GM19372 (cell line): Measurements from ENCODE around the gene CALB2.
"Not testable (repeated sequence)": the region's sequence is repeated elsewhere in the genome, so short reads cannot be mapped to it uniquely, and the experiment has no call there.

ENCODE experiments used
- ATAC-seq: cut with Tn5 transposase; IDR thresholded peaks from one replicate; pipeline ENCODE4 v1.9.1; 2021; ENCODE audit warnings: mild to moderate bottlenecking, low read depth, moderate library complexity; ENCODE audit not compliant: unreplicated experiment

The CALB2 gene

GRCh38 chr16:71358464-71358998, at the start of gene CALB2:
Gene CALB2, plus strand, starts transcription at chr16:71358723. Its CDS starts 70 bp downstream, at chr16:71358793.
- peak; percentile 91 for ATAC-seq

- ATAC-seq, result no peak
These were observed 46.9 kb upstream of the CALB2 start for GRCh38 chr16:71311553-71312158.

- ATAC-seq, result not testable (repeated sequence)
These were observed 44.9 kb upstream of the CALB2 start for GRCh38 chr16:71313591-71313990.

- ATAC-seq, result no peak
These were observed 43.3 kb upstream of the CALB2 start for GRCh38 chr16:71315269-71315668.

GRCh38 chr16:71319999-71320398, 38.5 kb upstream of the CALB2 start:
- ATAC-seq, result no peak

GRCh38 chr16:71327720-71328119, 30.8 kb upstream of the CALB2 start:
- no peak for ATAC-seq

- ATAC-seq, result no peak
These were observed 30.4 kb upstream of the CALB2 start for GRCh38 chr16:71328151-71328550.

- ATAC-seq, result no peak
These were observed 20.9 kb upstream of the CALB2 start for GRCh38 chr16:71337631-71338030.

- ATAC-seq, result no peak
These were observed 20.3 kb upstream of the CALB2 start for GRCh38 chr16:71338193-71338592.

- ATAC-seq, result no peak
These were observed 19.9 kb upstream of the CALB2 start for GRCh38 chr16:71338632-71339031.

GRCh38 chr16:71339236-71340171, 19.0 kb upstream of the CALB2 start:
- ATAC-seq, result no peak

GRCh38 chr16:71340406-71340805, 18.1 kb upstream of the CALB2 start:
- ATAC-seq, result no peak

- ATAC-seq, result no peak
These were observed 16.6 kb upstream of the CALB2 start for GRCh38 chr16:71341881-71342280.

GRCh38 chr16:71343078-71343477, 15.4 kb upstream of the CALB2 start:
- ATAC-seq, result no peak

- no peak for ATAC-seq
These were observed 14.1 kb upstream of the CALB2 start for GRCh38 chr16:71344315-71344905.

- no peak for ATAC-seq
These were observed 13.5 kb upstream of the CALB2 start for GRCh38 chr16:71345031-71345430.

GRCh38 chr16:71347146-71347545, 11.4 kb upstream of the CALB2 start:
- no peak for ATAC-seq

GRCh38 chr16:71348262-71349085, 10.0 kb upstream of the CALB2 start:
- ATAC-seq, result no peak

- no peak for ATAC-seq
These were observed 7.5 kb upstream of the CALB2 start for GRCh38 chr16:71350821-71351557.

- no peak for ATAC-seq
These were observed 7.0 kb upstream of the CALB2 start for GRCh38 chr16:71351558-71351901.
